Activated CD4-positive, alpha-beta T cell treated with anti-CD3 and anti-CD28 coated beads, Interleukin-2, amount 10 ng/mL, durations not matched to agents 7 days and 5 days (primary cell): ENCODE results near the gene PPM1L. TPM values are rescaled to one million over a fixed set of nuclear protein-coding genes. Genes with fewer than 3 reads are reported as not detected.
A peak's percentile ranks its signal among the peaks of the same experiment; 100 is the strongest.

ENCODE experiments used
- CTCF ChIA-PET: fragments of 350-600 bp; sonication (Branson Sonifier 250); formaldehyde crosslinking; loops from one replicate; lab custom pipeline; 2021; ENCODE audit warnings: antibody characterized with exemption; lab: Charles Lee
- POLR2A ChIA-PET: fragments of 350-600 bp; sonication (Branson Sonifier 250); formaldehyde crosslinking; loops from one replicate; lab custom pipeline; 2021; ENCODE audit warnings: antibody characterized with exemption; lab: Charles Lee
- DNase-seq: peaks from one replicate; pipeline ENCODE4 v3.0.0-alpha.2; 2020
- H3K27ac Mint-ChIP-seq: one replicate; pipeline ENCODE4 v1.8.0; 2021; ENCODE audit warnings: mild to moderate bottlenecking, moderate library complexity, mixed read lengths
- H3K27me3 Mint-ChIP-seq: one replicate; pipeline ENCODE4 v1.8.0; 2021; ENCODE audit warnings: mixed read lengths
- H3K36me3 Mint-ChIP-seq: one replicate; pipeline ENCODE4 v1.8.0; 2021; ENCODE audit warnings: low read depth, mixed read lengths
- H3K4me1 Mint-ChIP-seq: one replicate; pipeline ENCODE4 v1.8.0; 2021; ENCODE audit warnings: mixed read lengths
- H3K4me3 Mint-ChIP-seq: one replicate; pipeline ENCODE4 v1.8.0; 2021; ENCODE audit warnings: mild to moderate bottlenecking, moderate library complexity, mixed read lengths
- H3K9me3 Mint-ChIP-seq: one replicate; pipeline ENCODE4 v1.8.0; 2021; ENCODE audit warnings: mixed read lengths
- total RNA-seq, 2 experiments: library from RNA; stranded (reverse); gene quantifications; one replicate each; pipeline ENCODE4 v1.2.3, GENCODE V29; 2021

The PPM1L gene
- total RNA-seq, 2 experiments from 2014 or later: 5.4 to 5.8 TPM

DNA sequence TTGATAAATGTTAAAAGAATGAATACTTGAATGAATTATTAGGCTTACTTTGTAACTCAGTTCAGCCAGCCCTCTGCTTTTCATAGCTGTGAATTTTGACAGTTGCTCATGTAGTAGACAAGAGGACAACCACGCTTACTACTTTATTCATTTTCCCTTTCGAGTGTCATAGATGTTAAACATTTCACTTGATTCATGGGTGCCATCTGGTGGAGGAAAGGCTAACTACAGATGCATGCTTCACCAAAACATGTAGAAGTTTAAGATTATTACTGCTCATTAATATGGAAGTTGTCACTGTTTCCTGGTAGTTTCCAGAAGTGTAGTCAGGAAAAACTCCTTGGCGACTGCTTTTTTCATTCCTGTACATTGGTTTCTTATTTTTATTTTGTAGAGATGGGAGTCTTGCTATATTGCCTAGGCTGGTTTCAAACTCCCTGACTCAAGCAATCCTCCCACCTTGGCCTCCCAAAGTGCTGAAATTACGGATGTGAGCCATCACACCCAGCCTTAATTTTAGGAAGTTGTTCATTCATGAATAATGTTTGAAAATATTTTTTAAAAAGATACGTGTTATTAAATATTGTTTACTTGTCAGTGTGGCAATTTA lies 186.0 kb downstream of the PPM1L start:
- CTCF ChIA-PET: interaction anchor here (1.0 to 1.4 kb wide), 2 partner anchors 11 to 255 kb away, joined by 3 to 4 read pairs; no protein-coding TSS in a partner anchor
- Mint-ChIP-seq H3K4me1 (peaks cover 4% of the 10 kb centered on the region), H3K4me3 (no peak overlapping the region), H3K9me3 (no peaks in the 10 kb centered on the region), H3K27ac (no peak overlapping the region), H3K27me3 (no peaks in the 10 kb centered on the region), H3K36me3 (no peaks in the 10 kb centered on the region)
- peak; percentile 83 for DNase-seq
- POLR2A ChIA-PET: no interaction called here

GRCh38 chr3:160943996-160944395 lies 188.0 kb downstream of the PPM1L start:
- DNase-seq: no peak
- CTCF ChIA-PET: no interaction called here
- Mint-ChIP-seq H3K27me3 (no peaks in the 10 kb centered on the region), H3K4me3 (no peak overlapping the region), H3K36me3 (no peaks in the 10 kb centered on the region), H3K4me1 (peaks cover 4% of the 10 kb centered on the region), H3K9me3 (no peaks in the 10 kb centered on the region), H3K27ac (no peak overlapping the region)
- POLR2A ChIA-PET: no interaction called here

DNA sequence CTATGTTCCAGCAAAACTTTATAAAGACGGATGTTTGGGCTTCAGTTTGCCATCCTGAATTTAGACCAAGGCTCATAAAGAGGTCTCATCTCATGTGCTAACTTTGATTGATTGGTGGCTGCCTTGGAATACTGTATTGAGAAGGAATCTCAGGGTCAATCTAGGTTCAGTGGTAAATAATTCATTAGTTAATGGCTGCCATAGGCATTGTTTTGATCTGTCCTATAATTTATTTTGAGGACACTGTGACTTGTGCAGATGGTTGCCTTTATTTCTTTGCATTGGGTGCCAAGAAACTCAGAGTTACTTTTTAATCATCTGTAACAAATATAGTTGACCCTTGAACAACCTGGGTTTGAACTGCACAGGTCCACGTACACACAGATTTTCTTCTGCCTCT lies 189.3 kb downstream of the PPM1L start:
- POLR2A ChIA-PET: no interaction called here
- H3K27me3 Mint-ChIP-seq: no peaks in the 10 kb centered on the region

GRCh38 chr3:160948273-160948672 lies 192.2 kb downstream of the PPM1L start:
- H3K4me1 Mint-ChIP-seq: peaks cover 7% of the 10 kb centered on the region
- POLR2A ChIA-PET: no interaction called here

More for the DNA sequence above, 189.3 kb downstream of the PPM1L start:
- H3K4me1 Mint-ChIP-seq: peaks cover 10% of the 10 kb centered on the region
- no peak overlapping the region for H3K4me3 Mint-ChIP-seq
- no peaks in the 10 kb centered on the region for H3K9me3 Mint-ChIP-seq
- H3K36me3 Mint-ChIP-seq: no peaks in the 10 kb centered on the region
- DNase-seq: no peak
- CTCF ChIA-PET: no interaction called here
- H3K27ac Mint-ChIP-seq: no peak overlapping the region

GRCh38 chr3:160949460-160949859 lies 193.4 kb downstream of the PPM1L start:
- no peaks in the 10 kb centered on the region for H3K9me3 Mint-ChIP-seq
- no peak overlapping the region for H3K27ac Mint-ChIP-seq
- no peaks in the 10 kb centered on the region for H3K36me3 Mint-ChIP-seq
- no peak for DNase-seq
- H3K27me3 Mint-ChIP-seq: peaks cover 10% of the 10 kb centered on the region
- H3K4me3 Mint-ChIP-seq: no peak overlapping the region
- CTCF ChIA-PET: no interaction called here
- H3K4me1 Mint-ChIP-seq: peaks cover 7% of the 10 kb centered on the region
- POLR2A ChIA-PET: no interaction called here

More at GRCh38 chr3:160948273-160948672, 192.2 kb downstream of the PPM1L start:
- no peaks in the 10 kb centered on the region for H3K9me3 Mint-ChIP-seq
- no peaks in the 10 kb centered on the region for H3K36me3 Mint-ChIP-seq
- no peak overlapping the region for H3K27ac Mint-ChIP-seq
- H3K27me3 Mint-ChIP-seq: peaks cover 10% of the 10 kb centered on the region
- CTCF ChIA-PET: interaction anchor here (0.9 kb wide), 1 partner anchor 9 kb away, joined by 3 read pairs; no protein-coding TSS in a partner anchor
- no peak overlapping the region for H3K4me3 Mint-ChIP-seq
- no peak for DNase-seq

DNA sequence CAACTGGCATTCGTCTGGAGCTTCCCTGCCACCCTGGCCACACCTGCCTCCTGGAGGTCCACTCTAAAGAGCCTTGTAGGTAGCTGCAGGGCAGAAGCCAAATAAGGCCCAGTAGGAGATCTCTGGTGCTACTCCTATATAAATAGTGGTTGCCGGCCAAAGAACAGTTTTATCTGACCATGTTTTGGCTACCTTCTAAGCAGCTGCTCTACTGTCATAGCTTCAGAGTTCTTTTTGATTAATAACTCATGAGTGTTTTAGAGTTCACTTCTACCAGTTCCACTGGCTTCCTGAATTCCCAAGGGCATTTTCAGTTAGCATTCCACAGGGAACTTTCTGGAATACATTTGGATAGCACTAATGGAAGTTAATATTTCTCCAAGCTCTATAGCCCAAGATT lies 194.5 kb downstream of the PPM1L start:
- no peaks in the 10 kb centered on the region for H3K9me3 Mint-ChIP-seq
- no peak overlapping the region for H3K27ac Mint-ChIP-seq
- H3K27me3 Mint-ChIP-seq: peaks cover 10% of the 10 kb centered on the region
- no peaks in the 10 kb centered on the region for H3K36me3 Mint-ChIP-seq
- H3K4me3 Mint-ChIP-seq: no peak overlapping the region
- POLR2A ChIA-PET: no interaction called here
- CTCF ChIA-PET: no interaction called here
- H3K4me1 Mint-ChIP-seq: peaks cover 7% of the 10 kb centered on the region
- DNase-seq: no peak

- Mint-ChIP-seq H3K36me3 (no peaks in the 10 kb centered on the region), H3K27me3 (peaks cover 10% of the 10 kb centered on the region), H3K4me3 (no peak overlapping the region), H3K4me1 (peaks cover 7% of the 10 kb centered on the region), H3K27ac (no peak overlapping the region), H3K9me3 (no peaks in the 10 kb centered on the region)
- no peak for DNase-seq
- POLR2A ChIA-PET: no interaction called here
- CTCF ChIA-PET: no interaction called here
Observed at GRCh38 chr3:160950954-160951353, 194.9 kb downstream of the PPM1L start.

GRCh38 chr3:160951642-160952487 lies 195.8 kb downstream of the PPM1L start:
- Mint-ChIP-seq H3K36me3 (no peaks in the 10 kb centered on the region), H3K4me3 (no peak overlapping the region), H3K4me1 (peaks cover 7% of the 10 kb centered on the region), H3K27me3 (peaks cover 10% of the 10 kb centered on the region), H3K9me3 (no peaks in the 10 kb centered on the region), H3K27ac (no peak overlapping the region)
- CTCF ChIA-PET: no interaction called here
- DNase-seq: no peak
- POLR2A ChIA-PET: no interaction called here

- Mint-ChIP-seq H3K4me1 (peaks cover 7% of the 10 kb centered on the region), H3K4me3 (no peak overlapping the region), H3K27ac (no peak overlapping the region), H3K36me3 (no peaks in the 10 kb centered on the region), H3K9me3 (no peaks in the 10 kb centered on the region), H3K27me3 (peaks cover 10% of the 10 kb centered on the region)
- CTCF ChIA-PET: no interaction called here
- POLR2A ChIA-PET: no interaction called here
- no peak for DNase-seq
Observed at GRCh38 chr3:160953686-160954085, 197.7 kb downstream of the PPM1L start.

DNA sequence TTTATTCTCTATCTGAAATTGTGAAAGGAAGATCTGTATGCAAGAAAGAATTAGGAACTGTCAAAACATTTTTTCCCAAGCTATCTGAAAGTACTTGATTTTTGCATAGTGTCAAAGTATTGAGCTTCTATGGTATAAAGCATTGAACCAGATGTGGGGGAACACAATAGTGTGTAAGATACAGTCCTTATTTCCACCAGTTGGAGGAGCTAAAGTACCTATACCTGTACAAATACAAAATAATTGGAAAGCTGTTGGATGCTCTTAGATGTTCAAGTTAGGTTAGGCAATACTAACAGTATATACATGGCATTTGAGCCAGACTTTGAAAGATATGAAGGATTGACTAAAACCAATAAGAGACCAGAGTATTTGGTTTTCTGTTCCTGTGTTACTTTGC lies 200.8 kb downstream of the PPM1L start:
- H3K4me3 Mint-ChIP-seq: no peak overlapping the region
- no peaks in the 10 kb centered on the region for H3K36me3 Mint-ChIP-seq
- H3K27me3 Mint-ChIP-seq: peaks cover 3% of the 10 kb centered on the region
- no peaks in the 10 kb centered on the region for H3K4me1 Mint-ChIP-seq
- no peak overlapping the region for H3K27ac Mint-ChIP-seq
- ChIA-PET POLR2A (no interaction called here), CTCF (interaction anchor here (0.7 to 1.5 kb wide), 2 partner anchors 30 to 318 kb away, joined by 3 to 4 read pairs; no protein-coding TSS in a partner anchor)
- DNase-seq: no peak
- H3K9me3 Mint-ChIP-seq: no peaks in the 10 kb centered on the region

DNA sequence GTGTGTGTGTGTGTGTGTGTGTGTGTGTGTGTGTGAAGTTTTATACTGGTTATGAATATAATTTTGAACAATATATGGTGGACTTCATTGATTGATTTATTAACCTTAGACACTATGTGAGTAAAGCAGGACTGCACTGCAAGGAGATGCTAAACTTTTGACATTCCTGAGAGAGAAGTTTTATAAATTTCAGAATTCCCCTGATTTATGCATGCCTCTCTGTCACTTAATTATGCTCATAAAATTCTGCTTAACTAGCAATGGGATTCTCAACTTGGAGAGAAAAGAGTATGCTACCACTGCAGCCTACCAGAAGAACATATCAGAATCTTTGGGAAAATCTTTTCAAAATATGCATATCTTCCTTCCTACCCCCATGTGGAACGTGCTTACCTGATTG lies 204.5 kb downstream of the PPM1L start:
- no peak overlapping the region for H3K4me3 Mint-ChIP-seq
- H3K9me3 Mint-ChIP-seq: no peaks in the 10 kb centered on the region
- H3K27me3 Mint-ChIP-seq: no peaks in the 10 kb centered on the region
- H3K4me1 Mint-ChIP-seq: no peaks in the 10 kb centered on the region
- no peaks in the 10 kb centered on the region for H3K36me3 Mint-ChIP-seq
- ChIA-PET POLR2A (no interaction called here), CTCF (no interaction called here)
- DNase-seq: no peak
- no peak overlapping the region for H3K27ac Mint-ChIP-seq

DNA sequence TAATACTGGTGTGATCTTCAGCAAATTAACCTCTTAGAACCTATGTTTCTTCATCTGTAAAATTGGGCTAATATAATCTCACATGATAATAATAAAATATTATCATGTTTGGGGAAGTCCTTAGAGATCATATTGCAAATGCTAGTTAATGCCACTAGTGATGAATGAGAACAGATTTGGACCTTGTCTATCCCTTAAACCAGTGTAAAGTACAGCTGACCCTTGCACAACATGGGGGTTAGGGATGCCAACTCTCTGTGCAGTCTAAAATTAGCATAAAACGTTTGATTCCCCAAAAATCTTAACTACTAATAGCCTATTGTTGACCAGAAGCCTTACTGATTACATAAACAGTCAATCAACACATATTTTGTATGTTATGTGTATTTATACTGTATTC lies 207.9 kb downstream of the PPM1L start:
- ChIA-PET CTCF (interaction anchor here (0.6 kb wide), 1 partner anchor 19 kb away, joined by 3 read pairs; no protein-coding TSS in a partner anchor), POLR2A (no interaction called here)
- Mint-ChIP-seq H3K27ac (no peak overlapping the region), H3K27me3 (no peaks in the 10 kb centered on the region), H3K4me3 (no peak overlapping the region), H3K4me1 (no peaks in the 10 kb centered on the region), H3K36me3 (no peaks in the 10 kb centered on the region), H3K9me3 (no peaks in the 10 kb centered on the region)
- no peak for DNase-seq

DNA sequence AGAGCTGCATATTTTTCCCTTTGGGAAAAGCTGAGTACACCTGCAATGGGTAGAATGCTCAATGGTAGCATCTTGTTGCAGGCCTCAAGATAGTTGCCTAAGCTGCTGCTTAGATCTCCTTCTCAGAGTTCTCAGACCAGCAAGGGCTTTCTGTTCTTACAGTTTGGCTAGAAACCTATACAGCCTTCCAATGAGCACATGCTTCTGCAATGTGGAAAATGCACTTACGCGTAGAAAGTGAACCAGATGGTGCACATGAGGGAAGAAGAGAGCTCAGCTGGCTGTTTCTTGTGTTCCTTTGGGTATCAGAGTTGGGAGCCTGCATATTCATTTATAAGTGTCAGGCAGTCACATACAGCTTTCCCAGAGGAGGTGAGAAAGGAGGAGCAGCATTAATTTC lies 212.7 kb downstream of the PPM1L start:
- Mint-ChIP-seq H3K4me3 (no peak overlapping the region), H3K27ac (no peak overlapping the region), H3K36me3 (no peaks in the 10 kb centered on the region), H3K4me1 (peaks cover 6% of the 10 kb centered on the region), H3K27me3 (no peaks in the 10 kb centered on the region), H3K9me3 (no peaks in the 10 kb centered on the region)
- DNase-seq: no peak
- ChIA-PET POLR2A (no interaction called here), CTCF (interaction anchor here (1.0 kb wide), 1 partner anchor 14 kb away, joined by 3 read pairs; no protein-coding TSS in a partner anchor)
